GM12878 (cell line): Measurements from ENCODE around the gene NPAS4.

Source experiments
- BCL11A ChIP-seq: IDR thresholded peaks from 2 replicates; pipeline ENCODE4 v1.6.1; 2011; ENCODE audit warnings: low read depth, low read length
- CEBPB ChIP-seq, 2 experiments: fragments of 150-350 bp in 1 of 2; IDR thresholded peaks; 2 replicates each; pipeline ENCODE4 v1.6.1; 2012 to 2014; ENCODE audit warnings: low read depth in 2 of 2, low read length in 2 of 2, borderline replicate concordance in 1 of 2, inconsistent platforms in 1 of 2
- EZH2 ChIP-seq: IDR thresholded peaks from 2 replicates; pipeline ENCODE4 v1.6.1; 2012; ENCODE audit warnings: low read depth, mild to moderate bottlenecking, control low read depth, inconsistent platforms, low read length, borderline replicate concordance; ENCODE audit not compliant: control insufficient read depth
- KDM1A ChIP-seq: fragments of 200-600 bp; sonication (generic); IDR thresholded peaks from 2 replicates; pipeline ENCODE4 v1.6.1; 2016; ENCODE audit warnings: borderline replicate concordance
- MTA2 ChIP-seq: fragments of 450-650 bp; IDR thresholded peaks from 2 replicates; pipeline ENCODE4 v1.6.1; 2016; ENCODE audit warnings: low read depth, mild to moderate bottlenecking, moderate library complexity
- SREBF1 ChIP-seq: IDR thresholded peaks from 2 replicates; pipeline ENCODE4 v1.6.1; 2012; ENCODE audit warnings: mild to moderate bottlenecking, low read length
- YY1 ChIP-seq: IDR thresholded peaks from 2 replicates; pipeline ENCODE4 v1.6.1; 2011; ENCODE audit warnings: low read depth, mild to moderate bottlenecking, low read length
- TF ChIP-seq, protein P1 (sequence below): fragments of 450-650 bp; IDR thresholded peaks from 2 replicates; pipeline ENCODE4 v1.6.1; 2017; ENCODE audit warnings: borderline replicate concordance
- TF ChIP-seq, protein P2 (sequence below), 3 experiments: IDR thresholded peaks in 2 of 3; conservative IDR thresholded peaks in 1 of 3; 2 replicates each; pipeline ENCODE4 v1.5.1; 2011; ENCODE audit warnings: low read depth in 3 of 3, low read length in 3 of 3, mild to moderate bottlenecking in 3 of 3, control low read depth in 2 of 3, moderate library complexity in 2 of 3, inconsistent platforms in 1 of 3, mixed read lengths in 1 of 3; ENCODE audit not compliant: control insufficient read depth in 2 of 3, insufficient read depth in 1 of 3; ENCODE audit errors: extremely low read depth in 1 of 3
- TF ChIP-seq, protein P3 (sequence below): IDR thresholded peaks from 2 replicates; pipeline ENCODE4 v1.6.1; 2012; ENCODE audit warnings: mild to moderate bottlenecking, low read depth, low read length

DNA sequence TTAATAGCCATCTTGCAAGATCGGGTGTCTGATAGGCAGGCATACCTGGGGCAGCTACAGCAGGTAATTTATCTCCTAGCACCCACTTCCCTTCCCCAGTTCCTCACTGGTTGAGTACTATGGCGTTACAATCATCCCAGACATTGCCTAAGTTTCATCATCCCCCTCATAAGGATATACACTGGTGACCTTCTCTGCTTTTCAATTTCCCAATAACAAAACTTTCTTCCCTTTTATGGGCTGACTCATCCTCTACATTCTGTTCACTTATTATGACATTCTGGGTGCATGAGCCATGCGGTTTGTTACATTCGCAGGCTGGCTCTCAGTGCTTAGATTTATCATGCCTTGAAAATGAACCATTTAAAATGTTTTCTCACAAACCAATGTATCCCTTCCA, 22.8 kb downstream of the NPAS4 start:
- TF ChIP-seq, protein P1, sequence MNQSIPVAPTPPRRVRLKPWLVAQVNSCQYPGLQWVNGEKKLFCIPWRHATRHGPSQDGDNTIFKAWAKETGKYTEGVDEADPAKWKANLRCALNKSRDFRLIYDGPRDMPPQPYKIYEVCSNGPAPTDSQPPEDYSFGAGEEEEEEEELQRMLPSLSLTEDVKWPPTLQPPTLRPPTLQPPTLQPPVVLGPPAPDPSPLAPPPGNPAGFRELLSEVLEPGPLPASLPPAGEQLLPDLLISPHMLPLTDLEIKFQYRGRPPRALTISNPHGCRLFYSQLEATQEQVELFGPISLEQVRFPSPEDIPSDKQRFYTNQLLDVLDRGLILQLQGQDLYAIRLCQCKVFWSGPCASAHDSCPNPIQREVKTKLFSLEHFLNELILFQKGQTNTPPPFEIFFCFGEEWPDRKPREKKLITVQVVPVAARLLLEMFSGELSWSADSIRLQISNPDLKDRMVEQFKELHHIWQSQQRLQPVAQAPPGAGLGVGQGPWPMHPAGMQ, result no peak
- TF ChIP-seq BCL11A (no peak), SREBF1 (no peak), YY1 (no peak), EZH2 (no peak), KDM1A (no peak), MTA2 (no peak), CEBPB (IDR thresholded peaks at IDR 0.05; ENCODE audit: borderline replicate concordance in 1 of 2, low read depth in 2 of 2, low read length in 2 of 2) (no peak)
- TF ChIP-seq, protein P2, sequence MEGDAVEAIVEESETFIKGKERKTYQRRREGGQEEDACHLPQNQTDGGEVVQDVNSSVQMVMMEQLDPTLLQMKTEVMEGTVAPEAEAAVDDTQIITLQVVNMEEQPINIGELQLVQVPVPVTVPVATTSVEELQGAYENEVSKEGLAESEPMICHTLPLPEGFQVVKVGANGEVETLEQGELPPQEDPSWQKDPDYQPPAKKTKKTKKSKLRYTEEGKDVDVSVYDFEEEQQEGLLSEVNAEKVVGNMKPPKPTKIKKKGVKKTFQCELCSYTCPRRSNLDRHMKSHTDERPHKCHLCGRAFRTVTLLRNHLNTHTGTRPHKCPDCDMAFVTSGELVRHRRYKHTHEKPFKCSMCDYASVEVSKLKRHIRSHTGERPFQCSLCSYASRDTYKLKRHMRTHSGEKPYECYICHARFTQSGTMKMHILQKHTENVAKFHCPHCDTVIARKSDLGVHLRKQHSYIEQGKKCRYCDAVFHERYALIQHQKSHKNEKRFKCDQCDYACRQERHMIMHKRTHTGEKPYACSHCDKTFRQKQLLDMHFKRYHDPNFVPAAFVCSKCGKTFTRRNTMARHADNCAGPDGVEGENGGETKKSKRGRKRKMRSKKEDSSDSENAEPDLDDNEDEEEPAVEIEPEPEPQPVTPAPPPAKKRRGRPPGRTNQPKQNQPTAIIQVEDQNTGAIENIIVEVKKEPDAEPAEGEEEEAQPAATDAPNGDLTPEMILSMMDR (IDR thresholded peaks at IDR 0.05 in 2 of 3, conservative IDR thresholded peaks at IDR 0.05 in 1 of 3; ENCODE audit: control insufficient read depth in 2 of 3, extremely low read depth in 1 of 3, insufficient read depth in 1 of 3, low read depth in 3 of 3, low read length in 3 of 3), result no peak
- TF ChIP-seq, protein P3, sequence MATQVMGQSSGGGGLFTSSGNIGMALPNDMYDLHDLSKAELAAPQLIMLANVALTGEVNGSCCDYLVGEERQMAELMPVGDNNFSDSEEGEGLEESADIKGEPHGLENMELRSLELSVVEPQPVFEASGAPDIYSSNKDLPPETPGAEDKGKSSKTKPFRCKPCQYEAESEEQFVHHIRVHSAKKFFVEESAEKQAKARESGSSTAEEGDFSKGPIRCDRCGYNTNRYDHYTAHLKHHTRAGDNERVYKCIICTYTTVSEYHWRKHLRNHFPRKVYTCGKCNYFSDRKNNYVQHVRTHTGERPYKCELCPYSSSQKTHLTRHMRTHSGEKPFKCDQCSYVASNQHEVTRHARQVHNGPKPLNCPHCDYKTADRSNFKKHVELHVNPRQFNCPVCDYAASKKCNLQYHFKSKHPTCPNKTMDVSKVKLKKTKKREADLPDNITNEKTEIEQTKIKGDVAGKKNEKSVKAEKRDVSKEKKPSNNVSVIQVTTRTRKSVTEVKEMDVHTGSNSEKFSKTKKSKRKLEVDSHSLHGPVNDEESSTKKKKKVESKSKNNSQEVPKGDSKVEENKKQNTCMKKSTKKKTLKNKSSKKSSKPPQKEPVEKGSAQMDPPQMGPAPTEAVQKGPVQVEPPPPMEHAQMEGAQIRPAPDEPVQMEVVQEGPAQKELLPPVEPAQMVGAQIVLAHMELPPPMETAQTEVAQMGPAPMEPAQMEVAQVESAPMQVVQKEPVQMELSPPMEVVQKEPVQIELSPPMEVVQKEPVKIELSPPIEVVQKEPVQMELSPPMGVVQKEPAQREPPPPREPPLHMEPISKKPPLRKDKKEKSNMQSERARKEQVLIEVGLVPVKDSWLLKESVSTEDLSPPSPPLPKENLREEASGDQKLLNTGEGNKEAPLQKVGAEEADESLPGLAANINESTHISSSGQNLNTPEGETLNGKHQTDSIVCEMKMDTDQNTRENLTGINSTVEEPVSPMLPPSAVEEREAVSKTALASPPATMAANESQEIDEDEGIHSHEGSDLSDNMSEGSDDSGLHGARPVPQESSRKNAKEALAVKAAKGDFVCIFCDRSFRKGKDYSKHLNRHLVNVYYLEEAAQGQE, result no peak
